BLaER1 (cell line): Measurements from ENCODE around the gene ASAP2.

ENCODE experiments used
- H3K27ac ChIP-seq: shearing (Covaris generic); formaldehyde crosslinking; 2 replicates; pipeline ENCODE4 v1.8.1; 2022
- H3K27me3 ChIP-seq: shearing (Covaris generic); formaldehyde crosslinking; 2 replicates; pipeline ENCODE4 v1.8.1; 2022
- H3K36me3 ChIP-seq: shearing (Covaris generic); formaldehyde crosslinking; 2 replicates; pipeline ENCODE4 v1.8.1; 2022
- H3K4me1 ChIP-seq: shearing (Covaris generic); formaldehyde crosslinking; 2 replicates; pipeline ENCODE4 v1.8.1; 2022
- H3K4me2 ChIP-seq: shearing (Covaris generic); formaldehyde crosslinking; 2 replicates; pipeline ENCODE4 v1.8.1; 2022
- H3K4me3 ChIP-seq: shearing (Covaris generic); formaldehyde crosslinking; 2 replicates; pipeline ENCODE4 v1.8.1; 2022
- H3K9ac ChIP-seq: shearing (Covaris generic); formaldehyde crosslinking; 2 replicates; pipeline ENCODE4 v1.8.1; 2022
- H3K9me3 ChIP-seq: shearing (Covaris generic); formaldehyde crosslinking; 2 replicates; pipeline ENCODE4 v1.8.1; 2022
- H4K20me1 ChIP-seq: shearing (Covaris generic); formaldehyde crosslinking; 2 replicates; pipeline ENCODE4 v1.8.1; 2022
- Cebpa-rat ChIP-seq: shearing (Covaris generic); IDR thresholded peaks from 2 replicates; pipeline ENCODE4 v1.8.1; 2022

ASAP2 gene

DNA sequence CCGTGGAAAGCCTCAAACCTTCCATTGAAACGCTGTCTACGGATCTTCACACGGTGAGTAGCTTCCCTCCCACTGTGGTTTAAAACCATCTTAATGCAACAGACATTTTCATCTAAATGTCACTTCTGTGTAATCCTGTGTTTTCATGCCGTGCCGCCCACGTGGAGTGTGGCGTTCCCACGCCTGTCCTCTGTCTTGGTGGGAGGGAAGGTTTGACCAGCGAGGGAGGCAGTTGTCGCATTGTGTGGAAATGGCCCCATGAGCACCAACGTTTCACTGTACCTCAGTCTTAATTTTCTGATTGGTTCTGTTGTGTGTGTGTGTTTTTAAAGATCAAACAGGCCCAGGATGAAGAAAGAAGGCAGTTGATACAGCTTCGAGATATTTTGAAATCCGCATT, 128.1 kb downstream of the ASAP2 start:
- Histone ChIP-seq H3K4me2 (peak overlapping the region; percentile 88), H3K4me1 (peaks cover 75% of the 10 kb centered on the region), H3K9me3 (no peaks in the 10 kb centered on the region), H3K36me3 (peaks cover 47% of the 10 kb centered on the region), H3K27me3 (no peaks in the 10 kb centered on the region), H3K27ac (peak overlapping the region; percentile 84; the same call in 1 of the 2 replicates), H3K9ac (peak overlapping the region; percentile 20; the same call in 1 of the 2 replicates), H3K4me3 (no peak overlapping the region), H4K20me1 (no peaks in the 10 kb centered on the region)
- no peak for TF ChIP-seq Cebpa-rat

DNA sequence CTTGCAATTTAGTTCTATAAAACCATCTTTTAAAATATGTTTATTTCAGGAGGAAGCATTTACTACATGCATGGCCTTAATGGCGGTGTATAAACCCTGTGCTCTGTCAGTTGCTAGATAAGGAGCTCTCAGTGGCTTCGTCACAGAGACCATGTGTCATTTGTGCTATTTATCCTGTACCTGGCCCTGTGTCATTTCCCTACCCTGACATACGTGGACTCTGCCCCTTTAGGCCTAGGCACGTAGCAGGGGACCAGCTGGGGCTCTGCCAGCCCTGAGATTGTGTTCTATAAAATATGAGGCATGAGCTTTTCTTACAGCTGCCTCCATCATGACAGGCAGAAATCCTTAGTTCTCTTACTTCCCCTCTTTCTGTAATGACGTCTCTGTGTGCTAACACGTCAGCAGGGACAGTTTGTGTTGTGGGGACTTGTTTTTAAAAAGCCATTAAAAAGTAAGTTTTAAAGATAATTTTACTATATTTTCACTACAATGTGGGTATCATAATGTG, 128.8 kb downstream of the ASAP2 start:
- no peak for TF ChIP-seq Cebpa-rat
- Histone ChIP-seq H3K27ac (peak overlapping the region; percentile 60), H4K20me1 (no peaks in the 10 kb centered on the region), H3K4me3 (no peak overlapping the region), H3K4me2 (peak overlapping the region; percentile 88), H3K36me3 (peaks cover 53% of the 10 kb centered on the region), H3K27me3 (no peaks in the 10 kb centered on the region), H3K9me3 (no peaks in the 10 kb centered on the region), H3K9ac (peak overlapping the region; percentile 55), H3K4me1 (peaks cover 69% of the 10 kb centered on the region)

DNA sequence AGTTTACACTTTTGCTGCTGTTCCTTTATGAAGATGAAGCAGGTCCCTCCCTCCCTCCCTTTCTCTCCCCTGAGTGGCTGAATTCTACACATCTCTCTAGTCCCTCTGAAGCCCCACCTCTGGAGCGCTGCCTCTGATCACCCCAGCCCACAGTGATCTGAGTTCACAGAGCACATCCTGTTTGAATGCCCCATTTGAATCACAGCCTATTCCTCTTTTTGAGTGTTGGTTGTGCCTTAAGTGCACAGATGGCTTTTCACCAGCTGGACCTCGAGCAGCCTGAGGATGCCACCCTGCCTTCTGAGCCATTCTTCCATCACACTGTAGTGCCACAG, 129.6 kb downstream of the ASAP2 start:
- Histone ChIP-seq H3K4me1 (peaks cover 62% of the 10 kb centered on the region), H3K36me3 (peaks cover 61% of the 10 kb centered on the region), H3K4me2 (peak overlapping the region; percentile 66), H3K9ac (no peak overlapping the region), H3K4me3 (no peak overlapping the region), H3K9me3 (no peaks in the 10 kb centered on the region), H3K27ac (peak overlapping the region; percentile 65; the same call in 1 of the 2 replicates), H4K20me1 (no peaks in the 10 kb centered on the region), H3K27me3 (no peaks in the 10 kb centered on the region)
- no peak for TF ChIP-seq Cebpa-rat

DNA sequence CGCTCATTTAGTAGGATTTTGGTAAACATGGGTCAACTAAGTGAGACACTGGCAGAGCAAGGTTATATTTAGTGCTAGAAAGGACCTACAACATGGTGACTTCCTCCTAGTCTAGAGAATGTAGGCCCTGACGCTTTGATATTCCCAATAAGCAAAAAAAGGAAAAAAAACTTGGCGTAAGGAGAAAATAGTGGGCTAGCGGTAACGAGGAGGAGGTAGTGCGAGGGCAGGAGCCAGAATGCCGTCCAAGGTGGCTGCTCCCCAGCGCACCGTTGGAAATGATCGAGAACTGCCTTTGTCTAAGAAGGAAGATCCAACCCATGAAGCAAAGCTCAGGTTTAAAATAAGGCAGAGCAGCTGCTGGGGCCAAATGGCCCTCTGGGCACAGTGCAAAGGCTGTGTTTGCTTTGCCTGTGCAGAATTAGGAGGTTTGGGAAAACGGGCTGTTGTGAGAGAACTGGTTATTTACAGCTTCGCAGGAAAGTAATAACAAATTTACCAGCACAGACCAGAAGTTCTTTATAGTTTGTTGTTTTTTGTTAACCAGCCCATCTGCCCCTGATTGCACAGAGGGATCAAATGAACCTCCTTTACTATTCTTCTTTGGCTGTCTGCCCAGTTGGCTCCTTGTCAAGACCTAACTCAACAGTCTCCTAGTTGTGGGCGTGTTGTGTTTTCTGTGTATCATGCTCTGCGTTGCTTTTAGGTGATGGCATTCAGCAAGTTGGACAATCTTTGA, 130.1 kb downstream of the ASAP2 start:
- Histone ChIP-seq H4K20me1 (no peaks in the 10 kb centered on the region), H3K9ac (no peak overlapping the region), H3K4me1 (peaks cover 57% of the 10 kb centered on the region), H3K36me3 (peaks cover 67% of the 10 kb centered on the region), H3K27ac (peak overlapping the region; percentile 65), H3K4me3 (no peak overlapping the region), H3K4me2 (peak overlapping the region; percentile 66), H3K27me3 (no peaks in the 10 kb centered on the region), H3K9me3 (no peaks in the 10 kb centered on the region)
- TF ChIP-seq Cebpa-rat: no peak

DNA sequence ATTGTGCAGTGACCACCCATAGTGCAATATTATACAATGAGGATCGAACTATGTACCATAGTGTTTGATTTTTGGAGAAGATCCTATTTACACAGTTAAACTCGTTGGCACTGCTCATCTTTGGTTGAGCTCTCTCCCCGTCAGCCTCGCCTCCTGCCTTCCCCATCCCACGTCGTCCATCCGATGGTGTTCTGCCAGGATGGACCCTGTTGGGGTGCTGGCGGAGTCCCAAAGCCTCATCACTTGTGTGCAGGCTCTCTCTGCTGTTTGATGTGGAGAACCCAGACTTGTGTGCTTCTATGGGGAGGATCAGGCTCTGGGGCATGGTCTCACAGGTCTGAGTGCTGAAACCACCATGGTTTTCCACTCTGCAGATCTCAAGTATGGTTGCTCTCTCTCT, 131.3 kb downstream of the ASAP2 start:
- H3K9me3 ChIP-seq: no peaks in the 10 kb centered on the region
- H3K4me1 ChIP-seq: peaks cover 45% of the 10 kb centered on the region
- peaks cover 78% of the 10 kb centered on the region for H3K36me3 ChIP-seq
- H3K27me3 ChIP-seq: no peaks in the 10 kb centered on the region
- no peak overlapping the region for H3K27ac ChIP-seq
- H3K4me2 ChIP-seq: no peak overlapping the region
- no peaks in the 10 kb centered on the region for H4K20me1 ChIP-seq
- H3K9ac ChIP-seq: no peak overlapping the region
- no peak overlapping the region for H3K4me3 ChIP-seq
- no peak for TF ChIP-seq Cebpa-rat

DNA sequence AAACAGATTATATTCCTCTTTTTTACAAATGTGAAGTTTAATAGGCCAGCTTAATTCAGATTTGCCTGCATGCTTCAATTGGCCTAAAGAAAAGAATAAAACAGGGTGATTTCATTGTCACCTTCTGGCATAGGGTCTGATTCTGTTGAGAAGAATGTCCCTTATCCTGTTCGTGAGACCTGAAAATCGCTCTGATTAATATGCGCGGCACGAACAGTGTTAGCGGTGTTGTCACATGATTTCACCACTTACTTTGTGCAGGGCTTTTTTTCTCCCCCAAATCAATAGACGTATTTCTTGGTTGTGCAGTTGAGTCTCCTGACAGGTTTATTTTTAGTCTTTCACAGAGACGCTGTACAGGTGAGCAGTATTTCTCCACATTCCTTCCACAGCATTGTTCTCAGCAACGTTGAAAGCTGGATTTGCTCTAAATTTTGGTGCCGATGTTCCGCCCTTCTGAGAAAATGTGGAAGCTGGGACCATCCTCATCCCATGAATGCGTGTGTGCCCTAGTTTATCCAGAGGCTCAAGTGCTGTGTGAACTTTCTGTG, 134.8 kb downstream of the ASAP2 start:
- Histone ChIP-seq H3K9ac (no peak overlapping the region), H4K20me1 (no peaks in the 10 kb centered on the region), H3K27me3 (no peaks in the 10 kb centered on the region), H3K36me3 (peaks cover 100% of the 10 kb centered on the region), H3K4me2 (no peak overlapping the region), H3K4me1 (peaks cover 11% of the 10 kb centered on the region), H3K27ac (no peak overlapping the region), H3K9me3 (no peaks in the 10 kb centered on the region), H3K4me3 (no peak overlapping the region)
- TF ChIP-seq Cebpa-rat: no peak

DNA sequence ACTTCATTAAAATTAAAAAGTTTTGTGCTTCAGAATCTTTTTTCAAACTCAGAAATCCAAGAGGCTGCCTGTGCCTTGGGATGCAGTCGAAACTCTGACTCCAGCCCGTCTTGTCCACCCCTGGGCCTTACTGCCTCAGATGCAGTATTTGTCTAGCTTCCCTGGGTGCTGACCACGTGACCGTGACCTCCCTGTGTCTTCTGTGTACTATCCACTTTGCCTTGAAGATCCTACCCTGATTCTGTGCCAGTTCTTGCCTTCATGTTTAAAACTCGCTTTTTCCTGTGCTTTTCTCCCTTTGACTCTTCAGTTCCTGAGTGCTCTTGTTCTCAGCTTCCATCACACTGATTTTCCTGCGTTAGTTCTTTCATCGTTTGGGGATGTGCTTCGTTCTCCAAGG, 136.0 kb downstream of the ASAP2 start:
- H3K4me3 ChIP-seq: no peak overlapping the region
- H3K4me2 ChIP-seq: no peak overlapping the region
- no peak for TF ChIP-seq Cebpa-rat
- no peak overlapping the region for H3K27ac ChIP-seq
- no peaks in the 10 kb centered on the region for H3K9me3 ChIP-seq
- no peak overlapping the region for H3K9ac ChIP-seq
- H3K36me3 ChIP-seq: peaks cover 100% of the 10 kb centered on the region
- no peaks in the 10 kb centered on the region for H3K4me1 ChIP-seq
- no peaks in the 10 kb centered on the region for H4K20me1 ChIP-seq
- H3K27me3 ChIP-seq: no peaks in the 10 kb centered on the region

DNA sequence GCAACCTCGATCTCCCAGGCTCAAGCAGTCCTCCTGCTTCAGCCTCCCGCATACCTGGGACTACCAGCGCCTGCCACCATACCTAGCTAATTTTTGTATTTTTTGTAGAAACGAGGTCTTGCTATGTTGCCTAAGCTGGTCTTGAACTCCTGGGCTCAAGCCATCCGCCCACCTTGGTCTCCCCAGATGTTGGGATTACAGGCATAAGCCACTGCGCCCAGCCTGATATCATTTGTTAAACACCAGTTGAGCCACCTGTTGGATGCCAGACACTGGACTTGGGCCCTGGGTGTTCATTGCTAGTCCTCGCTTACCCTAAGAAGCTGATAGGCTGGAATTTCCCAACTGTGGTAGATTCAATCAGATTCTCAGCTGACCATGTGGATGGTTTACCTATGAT, 136.9 kb downstream of the ASAP2 start:
- Histone ChIP-seq H4K20me1 (no peaks in the 10 kb centered on the region), H3K9me3 (no peaks in the 10 kb centered on the region), H3K27ac (no peak overlapping the region), H3K4me1 (no peaks in the 10 kb centered on the region), H3K4me3 (no peak overlapping the region), H3K27me3 (no peaks in the 10 kb centered on the region), H3K4me2 (no peak overlapping the region), H3K36me3 (peaks cover 100% of the 10 kb centered on the region), H3K9ac (no peak overlapping the region)
- TF ChIP-seq Cebpa-rat: no peak

DNA sequence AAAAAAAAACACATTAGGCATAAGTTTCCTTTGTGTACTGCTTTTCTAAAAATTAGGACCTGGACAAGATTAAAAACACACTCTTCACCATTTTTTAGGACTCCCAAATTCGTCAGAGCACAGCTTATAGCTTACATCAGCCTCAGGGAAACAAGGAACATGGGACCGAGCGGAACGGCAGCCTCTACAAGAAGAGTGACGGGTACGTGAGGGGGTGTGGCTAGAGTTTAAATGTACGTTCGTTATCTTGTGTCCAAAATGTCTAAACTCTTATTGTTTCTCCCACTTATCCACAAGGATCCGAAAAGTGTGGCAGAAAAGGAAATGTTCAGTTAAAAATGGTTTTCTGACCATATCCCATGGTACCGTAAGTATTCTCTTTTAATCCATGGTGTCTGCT, 137.8 kb downstream of the ASAP2 start:
- Histone ChIP-seq H3K36me3 (peaks cover 100% of the 10 kb centered on the region), H3K4me2 (no peak overlapping the region), H3K27ac (no peak overlapping the region), H3K9me3 (no peaks in the 10 kb centered on the region), H3K27me3 (no peaks in the 10 kb centered on the region), H3K9ac (no peak overlapping the region), H3K4me3 (no peak overlapping the region), H4K20me1 (no peaks in the 10 kb centered on the region), H3K4me1 (no peaks in the 10 kb centered on the region)
- TF ChIP-seq Cebpa-rat: no peak

DNA sequence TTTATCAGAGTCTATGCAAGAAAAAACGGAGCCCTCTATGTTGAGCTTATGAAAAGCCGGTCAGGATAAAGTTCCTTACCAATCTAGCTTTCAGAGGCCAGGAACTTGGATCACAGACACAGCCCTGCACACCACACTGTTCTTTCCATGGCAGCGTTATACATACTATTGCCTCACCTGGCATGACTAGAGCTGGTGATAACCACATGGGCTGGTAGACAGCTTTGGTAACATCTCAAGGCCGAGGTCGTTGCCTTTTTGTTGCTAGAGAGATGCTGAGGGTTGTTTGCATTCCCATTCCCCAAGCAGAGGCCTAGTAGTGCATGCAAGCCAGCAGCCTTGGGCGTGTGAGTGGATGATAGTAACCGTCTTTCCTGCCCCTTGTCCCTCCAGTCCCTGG, 138.7 kb downstream of the ASAP2 start:
- Histone ChIP-seq H3K9ac (no peak overlapping the region), H3K9me3 (no peaks in the 10 kb centered on the region), H4K20me1 (no peaks in the 10 kb centered on the region), H3K4me3 (no peak overlapping the region), H3K36me3 (peaks cover 100% of the 10 kb centered on the region), H3K4me2 (no peak overlapping the region), H3K4me1 (no peaks in the 10 kb centered on the region), H3K27ac (no peak overlapping the region), H3K27me3 (no peaks in the 10 kb centered on the region)
- TF ChIP-seq Cebpa-rat: no peak
